AG20443 (cell line): ENCODE data around the gene C7orf33.
A peak's percentile ranks its signal among the peaks of the same experiment; 100 is the strongest.
"Not testable (repeated sequence)": the region's sequence is repeated elsewhere in the genome, so short reads cannot be mapped to it uniquely, and the experiment has no call there.

Source experiments
- DNase-seq: peaks from one replicate; pipeline ENCODE4 v3.0.0; 2012; ENCODE audit warnings: low spot score, mixed read lengths

The C7orf33 gene

DNA sequence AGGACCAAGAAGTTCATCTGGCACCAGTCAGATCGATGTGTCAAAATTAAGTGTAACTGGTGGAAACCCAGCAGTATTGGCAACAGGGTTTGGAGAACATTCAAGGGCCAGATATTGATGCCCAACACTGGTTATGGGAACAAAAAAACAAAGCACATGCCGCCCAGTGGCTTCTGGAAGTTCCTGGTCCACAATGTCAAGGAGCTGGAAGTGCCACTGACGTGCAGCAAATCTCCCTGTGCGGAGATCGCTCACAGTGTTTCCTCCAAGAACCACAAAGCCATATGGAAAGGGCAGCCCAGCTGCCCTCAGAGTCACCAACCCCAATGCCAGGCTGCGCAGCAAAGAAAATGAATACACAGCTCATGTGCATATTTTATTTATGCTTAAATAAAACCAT, 10.1 kb upstream of the C7orf33 start:
- no peak for DNase-seq

DNA sequence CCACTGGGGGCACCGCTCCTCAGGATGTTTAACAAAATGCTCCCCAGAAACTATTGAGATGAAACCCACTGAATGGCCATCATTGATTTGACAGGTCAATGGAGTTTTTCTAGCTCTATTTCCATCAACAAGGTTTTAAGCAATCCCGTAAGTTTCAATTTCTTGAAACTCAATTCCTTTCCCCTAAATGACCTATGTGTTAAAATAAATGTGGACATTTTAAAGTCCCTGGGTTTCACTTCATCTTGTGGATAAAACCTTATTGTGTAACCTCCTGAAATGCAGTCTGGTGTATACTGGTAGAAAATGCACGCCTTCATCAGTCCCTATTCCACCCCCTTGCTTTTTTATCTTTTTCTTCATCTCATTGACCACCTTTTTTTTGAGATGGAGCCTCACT, 8.9 kb upstream of the C7orf33 start:
- no peak for DNase-seq

DNA sequence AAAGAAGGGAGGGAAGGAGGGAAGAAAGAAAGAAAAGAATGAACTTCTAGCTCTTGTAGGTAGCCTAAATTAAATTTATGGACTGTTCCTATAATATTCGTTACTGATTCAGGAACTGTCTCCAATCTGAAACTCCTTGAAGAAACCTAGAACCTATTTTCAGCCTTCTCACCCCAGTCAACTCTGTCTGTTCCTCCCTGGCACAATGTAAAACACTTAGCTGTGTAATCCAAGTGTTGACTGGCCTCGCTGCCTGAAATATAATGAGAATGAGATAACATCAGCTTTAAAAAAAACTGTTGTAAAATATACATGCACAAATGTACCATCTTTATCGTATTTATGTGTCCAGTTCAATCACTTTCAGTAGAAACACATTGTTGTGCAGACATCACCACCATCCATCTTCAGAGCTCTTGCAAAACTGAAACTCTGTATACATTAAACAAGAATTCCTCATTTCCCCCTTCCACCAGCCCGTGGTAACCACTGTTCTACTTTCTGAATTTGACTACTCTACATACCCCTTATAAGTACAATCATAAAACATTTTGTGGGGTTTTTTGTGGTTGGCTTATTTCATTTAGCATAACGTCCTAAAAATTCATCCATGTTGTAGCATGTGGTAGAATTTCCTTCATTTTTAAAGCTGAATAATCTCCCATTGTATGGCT, 6.3 kb upstream of the C7orf33 start:
- no peak for DNase-seq

DNA sequence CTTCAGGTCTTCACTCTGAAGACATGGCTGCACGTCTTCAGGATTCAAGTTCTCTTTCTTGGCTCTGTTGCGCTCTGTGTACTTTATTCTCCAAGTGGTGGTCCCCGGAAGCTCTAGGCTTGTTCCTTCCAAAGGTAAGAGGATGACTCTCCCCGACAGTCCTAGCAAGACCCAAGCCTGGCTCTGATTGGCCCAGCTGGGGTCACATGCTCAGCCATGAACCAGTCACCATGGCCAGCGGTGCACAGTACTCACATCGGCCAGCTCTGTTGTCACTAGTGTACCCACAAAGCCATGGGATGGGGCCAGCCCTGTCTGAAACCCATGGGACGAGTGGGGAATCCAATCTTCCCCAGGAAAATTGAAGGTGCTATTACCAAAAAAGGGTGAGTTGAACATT, 5.2 kb upstream of the C7orf33 start:
- no peak for DNase-seq

DNA sequence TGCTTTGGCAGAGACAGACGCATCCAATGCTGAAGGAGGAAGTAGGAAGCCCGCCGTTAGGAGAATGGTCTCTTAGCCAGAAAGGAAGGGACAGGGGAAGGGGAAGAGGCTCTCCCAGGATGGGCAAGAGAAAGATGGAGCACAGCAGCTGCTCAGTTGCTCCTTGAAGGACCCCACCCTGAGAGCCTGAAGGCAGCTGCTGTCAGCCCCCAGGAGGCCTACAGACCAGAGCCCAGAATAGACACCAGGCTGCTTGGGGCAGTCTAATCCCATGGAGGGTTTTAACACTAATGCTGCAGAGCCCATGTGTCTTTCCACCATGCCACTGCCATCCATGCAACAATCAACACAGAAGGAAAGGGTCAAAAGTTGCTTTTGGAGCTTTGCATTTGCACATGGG, 3.5 kb upstream of the C7orf33 start:
- no peak for DNase-seq

DNA sequence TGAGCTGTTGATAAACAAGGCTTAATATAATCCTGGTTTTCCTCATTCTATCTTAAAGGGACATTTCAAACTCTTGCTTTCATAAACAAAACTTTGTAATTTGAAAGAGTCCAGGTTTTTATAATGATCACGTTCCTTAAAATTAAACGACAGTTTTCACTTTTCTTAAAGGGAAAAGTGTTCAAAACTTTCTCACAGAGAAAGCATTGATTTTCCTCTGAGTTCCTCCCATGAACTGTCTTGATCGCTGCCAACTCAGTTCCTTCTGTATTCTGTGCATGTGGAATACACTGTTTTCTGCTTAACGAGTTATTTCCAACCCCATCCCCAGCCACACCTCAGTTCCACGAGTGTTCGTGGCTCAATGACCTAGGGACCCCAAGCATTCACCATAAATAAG, 2.4 kb upstream of the C7orf33 start:
- no peak for DNase-seq

DNA sequence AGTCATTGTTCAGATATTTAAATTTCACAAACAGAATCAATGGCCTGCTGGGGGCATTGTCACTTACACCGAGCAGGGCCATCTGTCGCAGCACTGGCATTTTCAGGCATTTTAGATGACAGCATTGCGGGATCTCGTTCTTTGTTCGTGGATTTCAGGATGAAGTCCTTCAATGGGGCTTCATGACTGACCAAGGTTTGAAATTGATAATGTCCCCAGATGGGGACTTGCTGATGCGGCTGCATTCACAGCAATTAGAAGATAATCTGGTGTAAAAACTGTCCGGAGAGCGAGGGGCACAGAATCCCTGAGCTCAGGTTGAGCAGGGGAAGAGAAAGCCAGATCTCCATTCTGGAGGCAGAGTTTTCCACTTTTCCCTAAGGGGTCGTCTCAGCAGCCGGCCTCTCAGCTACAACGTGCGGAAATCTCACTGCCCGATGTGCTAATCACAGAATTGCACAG, 1.9 kb upstream of the C7orf33 start:
- no peak for DNase-seq

DNA sequence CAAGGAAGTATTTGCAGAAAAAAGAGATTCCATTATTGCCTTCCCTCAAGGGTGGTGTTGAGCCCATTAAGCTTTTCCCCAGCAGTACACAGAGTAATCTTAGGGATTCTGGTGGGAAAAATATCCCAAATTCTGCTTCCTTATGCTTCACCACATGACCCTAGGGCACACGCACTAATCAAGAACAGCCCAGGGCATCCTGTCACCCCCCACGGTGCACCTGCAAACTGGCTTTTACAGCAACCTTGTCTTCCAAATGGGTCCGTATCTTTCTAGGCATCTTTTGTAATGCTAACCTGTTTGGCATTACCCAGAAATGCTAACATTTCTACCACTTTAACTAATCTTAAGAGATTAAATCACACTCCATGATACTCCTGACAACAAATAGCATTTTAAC, 926 bp upstream of the C7orf33 start:
- no peak for DNase-seq

DNA sequence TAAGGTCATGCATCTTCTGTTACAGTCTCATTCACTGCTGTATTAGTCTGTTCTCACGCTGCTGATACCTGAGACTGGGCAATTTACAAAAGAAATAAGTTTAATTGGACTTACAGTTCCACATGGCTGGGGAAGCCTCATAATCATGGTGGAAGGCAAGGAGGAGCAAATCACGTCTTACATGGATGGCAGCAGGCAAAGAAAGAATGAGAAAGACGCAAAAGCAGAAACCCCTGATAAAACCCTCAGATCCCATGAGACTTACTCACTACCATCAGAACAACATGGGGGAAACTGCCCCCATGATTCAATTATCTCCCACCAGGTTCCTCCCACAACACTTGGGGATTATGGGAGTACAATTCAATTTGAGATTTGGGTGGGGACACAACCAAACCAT, 5.8 kb downstream of the C7orf33 start:
- not testable (repeated sequence) for DNase-seq

DNA sequence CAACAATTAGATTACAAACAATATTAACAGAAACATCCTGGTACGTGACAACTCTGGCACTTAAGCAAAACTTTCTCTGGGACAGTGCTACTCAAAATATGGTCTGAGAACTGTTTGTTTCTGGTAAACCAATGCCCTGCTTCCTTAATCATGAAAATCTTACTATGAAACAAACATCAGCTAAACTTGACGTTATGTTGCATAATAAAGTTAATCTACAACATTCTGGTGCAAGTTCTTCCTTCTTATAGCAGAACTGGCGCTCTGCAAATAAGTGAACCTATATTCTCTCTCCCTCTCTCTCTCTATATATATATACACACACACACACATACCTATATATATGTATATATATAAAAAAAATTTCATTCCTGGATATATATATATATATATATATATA, 7.8 kb downstream of the C7orf33 start:
- DNase-seq = no peak

DNA sequence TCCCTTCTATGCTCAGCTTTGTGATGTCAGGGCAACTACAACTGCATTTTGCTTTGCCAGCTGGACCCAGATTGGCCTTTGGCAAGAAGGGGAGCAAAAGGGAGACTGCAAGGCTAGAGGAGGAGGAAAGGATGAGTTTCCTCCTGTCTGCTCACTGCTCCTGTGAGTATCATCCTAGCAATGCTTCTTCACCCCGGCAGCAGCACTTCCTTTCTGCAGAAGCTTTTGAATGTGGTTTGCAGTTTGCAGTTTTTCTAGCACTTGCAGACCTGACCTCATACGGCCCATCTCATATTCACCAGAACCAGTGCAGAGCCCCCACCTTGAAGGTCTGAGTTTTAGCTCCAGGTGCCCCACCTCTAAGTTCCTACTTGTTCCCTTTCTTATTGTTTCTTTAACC, 14.8 kb downstream of the C7orf33 start:
- no peak for DNase-seq

DNA sequence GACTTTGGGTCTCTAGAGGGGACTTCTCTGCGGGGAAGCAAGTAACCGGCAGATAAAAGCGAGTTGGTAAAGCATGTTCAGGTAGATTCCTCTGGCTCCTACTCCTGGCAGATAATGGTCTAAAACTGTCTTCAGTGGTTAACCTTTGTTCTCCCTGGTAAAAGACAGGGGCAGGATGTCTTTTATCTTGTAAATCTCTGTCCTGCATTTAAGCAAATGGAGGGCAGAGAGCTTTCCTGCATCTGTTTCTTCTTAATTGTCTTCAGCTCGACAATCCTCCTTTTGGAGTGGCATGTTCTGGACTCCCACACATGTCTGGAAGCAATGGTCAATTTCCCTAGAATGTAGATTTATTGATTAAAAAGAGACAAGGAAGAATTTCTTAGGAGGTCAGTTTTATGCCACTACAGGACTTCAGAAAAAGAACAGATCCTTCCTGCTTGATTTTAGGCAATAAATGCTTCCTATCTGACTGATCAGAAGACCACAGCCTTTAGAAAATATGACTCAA, 16.6 kb downstream of the C7orf33 start:
- DNase-seq = no peak

DNA sequence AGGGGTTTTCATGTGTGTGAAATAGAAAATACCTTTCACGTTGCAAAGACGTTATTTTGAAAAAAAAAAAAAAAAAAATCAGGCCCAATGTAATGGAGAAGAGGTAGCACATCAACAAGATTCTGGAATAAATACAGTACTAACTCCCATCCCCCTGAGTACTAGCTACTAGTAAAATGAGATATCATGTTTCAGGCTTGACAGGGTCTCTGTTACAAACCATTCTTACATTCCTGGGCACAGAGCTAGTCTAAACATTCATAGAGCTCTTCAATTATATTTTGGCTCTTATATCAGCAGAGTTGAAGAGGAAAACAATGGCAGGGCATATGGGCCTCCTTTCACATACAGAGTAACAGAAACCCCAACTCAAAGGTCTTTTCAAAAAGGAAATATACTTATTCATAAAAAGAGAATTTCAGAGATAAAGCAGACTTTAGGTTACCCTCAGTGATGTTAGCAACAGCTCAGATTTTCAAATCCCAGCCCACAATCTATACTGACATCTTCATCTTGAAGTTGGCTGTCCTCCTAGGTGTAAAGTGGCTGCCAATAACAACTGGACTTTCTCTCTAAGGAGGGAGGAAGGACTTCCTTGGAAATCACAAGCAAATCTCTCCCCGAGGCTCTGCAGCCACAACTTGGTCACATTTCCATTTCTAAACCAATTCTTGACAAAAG, 18.6 kb downstream of the C7orf33 start:
- DNase-seq = no peak

DNA sequence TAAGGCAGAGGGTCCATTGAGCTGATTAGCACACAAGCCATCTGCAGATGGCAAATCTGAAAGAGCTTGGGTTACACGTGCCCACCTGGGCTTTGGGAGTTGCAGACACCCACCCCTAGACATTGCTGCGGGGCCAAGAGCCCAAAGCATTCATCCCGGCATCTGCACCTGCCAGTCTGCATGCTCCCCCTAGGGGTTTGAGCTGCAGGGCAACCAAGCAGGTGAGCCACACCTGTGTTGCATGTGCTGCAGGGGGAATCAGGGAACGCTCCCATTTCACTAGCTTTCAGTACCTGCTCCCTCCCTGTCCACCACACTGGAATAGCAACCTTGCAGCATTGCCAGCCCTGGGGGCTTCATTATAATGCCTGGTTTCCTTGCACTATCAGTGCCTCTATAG, 21.1 kb downstream of the C7orf33 start:
- DNase-seq = no peak

DNA sequence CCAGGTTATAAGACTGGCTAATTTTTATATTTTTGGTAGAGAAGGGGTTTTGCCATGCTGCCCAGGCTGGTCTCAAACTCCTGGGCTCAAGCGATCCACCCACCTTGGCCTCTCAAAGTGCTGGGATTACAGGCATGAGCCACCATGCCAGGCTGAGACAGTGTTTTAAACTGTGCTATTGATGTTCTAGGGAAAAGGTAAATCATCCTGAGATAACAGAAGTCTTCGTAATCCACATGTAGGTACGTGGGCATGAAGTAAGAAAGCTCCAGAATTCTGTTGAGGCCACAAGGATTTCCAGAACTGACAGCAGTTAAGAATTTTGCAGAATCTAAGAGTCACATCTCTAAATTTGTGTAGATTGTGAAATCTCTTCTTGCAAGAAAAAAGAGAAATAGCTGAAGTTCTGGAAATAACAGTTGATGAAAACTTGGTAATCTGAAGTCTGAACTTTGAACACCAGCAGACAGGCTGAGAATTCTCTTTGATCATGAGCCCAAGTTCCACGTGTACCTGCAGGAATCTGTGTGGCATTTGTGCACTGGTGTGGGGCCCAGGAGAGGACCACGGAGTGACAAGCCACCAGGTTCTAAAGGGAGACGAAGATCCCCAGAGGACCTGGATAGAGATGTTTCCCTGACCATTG, 24.6 kb downstream of the C7orf33 start:
- no peak for DNase-seq

DNA sequence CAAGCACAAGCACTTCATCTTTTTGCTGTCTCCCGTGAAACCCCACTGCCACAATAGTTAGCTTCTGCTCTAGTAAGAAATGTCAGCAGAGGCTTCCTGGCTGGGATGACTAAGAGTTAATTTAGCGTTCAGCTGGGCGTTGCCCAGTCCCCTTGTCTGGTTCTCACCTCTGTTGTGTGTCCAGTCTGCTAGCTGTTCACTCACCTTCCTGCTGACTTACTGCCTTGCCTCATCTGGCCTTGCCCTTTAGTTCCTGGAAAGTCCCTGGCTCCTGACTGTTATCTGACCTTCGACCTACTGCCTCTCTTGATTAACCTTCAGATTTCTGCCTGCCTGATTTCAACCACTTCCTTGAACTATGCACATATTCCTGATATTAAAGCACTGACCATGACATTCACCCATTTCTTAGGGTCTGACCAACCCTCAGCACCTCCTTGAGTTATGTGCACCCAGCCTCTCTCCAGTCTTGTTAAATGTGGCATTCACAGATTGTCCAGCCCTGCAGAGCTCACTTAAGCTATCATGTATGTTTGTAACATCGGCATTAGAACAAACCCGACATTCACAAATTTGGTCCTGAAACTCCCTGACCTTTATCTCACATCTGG, 30.3 kb downstream of the C7orf33 start:
- DNase-seq = no peak

DNA sequence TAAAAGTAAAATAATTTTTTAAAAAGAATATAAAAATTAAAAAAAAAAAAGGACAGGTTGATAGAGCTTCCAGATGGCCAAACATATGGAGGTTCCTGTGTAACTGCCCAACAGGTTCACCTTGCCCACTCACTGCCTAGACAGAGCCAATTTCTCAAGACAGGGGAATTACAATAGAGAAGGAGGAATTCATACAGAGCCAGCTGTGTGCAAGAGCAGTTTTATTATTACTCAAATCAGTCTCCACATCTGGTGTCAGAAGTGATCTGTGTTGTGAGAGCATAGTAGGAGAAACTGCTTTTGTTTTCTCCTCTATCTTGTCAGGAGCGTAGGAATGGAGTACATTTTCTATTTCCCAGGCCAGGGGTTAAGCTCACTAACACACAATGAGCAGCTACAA, 31.0 kb downstream of the C7orf33 start:
- DNase-seq = no peak

DNA sequence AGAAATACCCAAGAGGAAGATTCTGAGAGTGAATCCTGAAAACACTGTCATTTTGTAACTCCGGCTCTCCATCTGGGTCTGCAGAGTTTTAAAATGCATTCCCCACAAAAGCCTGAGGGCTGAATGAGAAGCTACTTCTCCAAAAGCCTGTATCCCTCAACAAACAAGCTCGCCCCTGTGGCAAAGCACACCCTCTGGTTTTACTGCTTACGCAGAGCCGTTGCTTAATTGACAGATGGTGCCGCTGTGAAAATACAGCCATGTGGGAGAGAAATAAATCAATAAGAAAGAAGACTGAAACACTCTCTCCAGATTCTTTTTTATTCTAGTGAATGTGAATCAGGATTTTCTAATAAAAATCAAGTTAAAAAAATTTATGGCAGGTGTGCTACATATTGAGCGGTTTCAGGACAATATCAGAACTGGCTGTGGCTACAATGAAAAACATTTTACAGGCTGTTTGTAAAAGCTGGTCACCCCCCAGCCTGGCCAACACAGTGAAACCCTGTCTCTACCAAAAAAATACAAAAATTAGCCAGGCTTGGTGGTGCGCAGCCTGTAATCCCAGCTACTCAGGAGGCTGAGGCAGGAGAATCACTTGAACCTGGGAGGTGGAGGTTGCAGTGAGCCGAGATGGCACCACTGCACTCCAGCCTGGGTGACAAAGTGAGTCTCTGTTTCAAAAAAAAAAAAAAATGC, 32.5 kb downstream of the C7orf33 start:
- DNase-seq = no peak

DNA sequence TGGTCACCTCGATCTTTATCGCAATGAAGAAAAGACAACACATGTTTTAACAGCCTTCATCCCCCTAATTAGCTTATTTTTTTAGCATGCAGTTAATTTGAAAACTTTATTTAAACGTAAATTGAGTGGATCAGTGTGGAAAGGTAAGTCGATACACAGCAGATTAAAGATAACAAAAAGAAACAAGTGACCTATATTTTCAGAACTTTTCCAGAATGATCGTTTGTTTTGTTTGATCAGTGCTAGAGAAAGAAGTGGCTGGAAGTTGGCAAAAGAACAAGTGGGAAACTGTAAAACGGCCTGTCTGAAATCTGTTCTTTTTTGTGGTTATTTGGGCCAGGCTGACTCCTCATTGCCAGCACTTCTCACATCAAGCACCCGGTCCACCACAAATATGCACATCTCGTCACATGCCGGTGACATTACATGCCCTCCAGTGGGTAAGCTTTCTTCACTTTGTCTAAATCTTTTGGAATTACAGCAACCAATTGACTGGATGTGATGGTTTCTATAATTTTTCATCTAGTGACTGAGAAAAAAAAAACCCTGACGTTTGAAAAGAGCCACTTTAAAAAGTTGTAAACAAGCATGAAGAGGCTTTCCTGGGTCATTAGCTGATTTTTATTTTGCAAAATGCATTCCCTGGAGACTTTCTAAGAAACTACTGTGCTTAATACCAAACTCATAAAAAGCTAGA, 33.2 kb downstream of the C7orf33 start:
- peak; percentile 64 for DNase-seq

DNA sequence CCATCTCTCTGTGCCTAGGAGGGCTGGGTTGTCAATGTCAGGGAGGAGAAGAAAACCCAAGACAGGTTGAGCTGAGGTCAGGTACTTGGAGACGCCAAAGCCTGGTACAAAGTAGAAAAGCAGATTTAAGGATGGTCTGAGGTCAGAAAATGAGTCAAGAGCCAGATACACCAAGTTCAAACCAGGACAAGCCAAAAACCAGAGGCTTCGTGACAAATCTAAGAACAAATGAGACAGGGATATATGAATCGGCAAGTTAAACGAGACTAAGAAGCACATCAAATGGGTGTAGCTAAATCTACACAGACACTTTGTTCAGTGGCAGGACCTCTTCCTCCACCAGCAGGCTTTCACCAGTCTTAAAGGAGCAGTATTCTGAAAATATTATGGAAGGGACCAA, 34.2 kb downstream of the C7orf33 start:
- no peak for DNase-seq

DNA sequence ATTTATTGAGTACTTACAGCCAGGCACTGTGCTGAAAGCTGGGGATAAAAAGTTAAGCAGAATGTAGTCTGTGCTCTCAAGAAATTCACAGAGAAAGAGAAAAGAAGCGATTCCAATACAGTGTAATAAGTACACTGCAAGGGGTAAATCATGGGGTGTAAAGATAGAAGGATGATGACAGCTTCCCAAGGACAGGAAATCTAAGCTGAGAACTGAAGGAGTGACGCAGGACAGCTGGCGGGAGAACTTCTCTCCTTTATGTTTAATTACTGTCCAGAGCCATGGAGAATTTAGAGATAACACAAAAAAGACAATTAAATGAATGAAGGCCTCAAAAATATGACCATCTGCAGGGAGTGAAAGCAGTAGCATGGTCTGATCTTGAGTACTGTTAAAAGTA, 34.8 kb downstream of the C7orf33 start:
- DNase-seq = no peak

DNA sequence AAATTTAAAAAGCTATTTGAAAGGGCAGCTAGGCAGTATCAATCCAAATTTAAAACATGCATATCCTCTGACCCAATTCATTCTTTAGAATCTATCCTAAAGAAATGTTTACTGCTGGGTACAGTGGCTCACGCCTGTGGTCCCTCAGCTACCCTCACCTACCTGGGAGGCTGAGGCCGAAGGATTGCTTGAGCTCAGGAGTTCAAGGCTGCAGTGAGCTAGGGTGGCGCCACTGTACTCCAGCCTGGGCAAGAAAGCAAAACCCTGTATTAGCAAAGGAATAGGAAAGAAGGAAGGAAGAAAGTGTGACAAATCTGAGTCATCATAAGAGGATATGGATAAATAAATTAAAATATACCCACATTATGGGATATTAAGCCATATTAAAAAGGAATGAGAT, 36.3 kb downstream of the C7orf33 start:
- no peak for DNase-seq
